Activated CD4-positive, alpha-beta T cell treated with anti-CD3 and anti-CD28 coated beads for 24 hours (primary cell): ENCODE data around the gene ANTXR2.
"Not testable (repeated sequence)": the region's sequence is repeated elsewhere in the genome, so short reads cannot be mapped to it uniquely, and the experiment has no call there.

Source experiments
- DNase-seq, 2 donors: peaks; one replicate each; pipeline ENCODE4 v3.0.0-alpha.2; 2020; ENCODE audit warnings: low read depth in 2 of 2

ANTXR2 gene

GRCh38 chr4:80024335-80024734 lies 48.7 kb downstream of the ANTXR2 start:
- DNase-seq = no peak

- no peak for DNase-seq
Observed at GRCh38 chr4:80022282-80022681, 50.7 kb downstream of the ANTXR2 start.

- no peak for DNase-seq
Observed at GRCh38 chr4:80017125-80017854, 55.7 kb downstream of the ANTXR2 start.

- no peak for DNase-seq
Observed at GRCh38 chr4:80016506-80016905, 56.5 kb downstream of the ANTXR2 start.

GRCh38 chr4:80015407-80016189 lies 57.4 kb downstream of the ANTXR2 start:
- DNase-seq = no peak

- DNase-seq = no peak
Observed at GRCh38 chr4:80014531-80014930, 58.5 kb downstream of the ANTXR2 start.

- no peak for DNase-seq
Observed at GRCh38 chr4:80012291-80012690, 60.7 kb downstream of the ANTXR2 start.

GRCh38 chr4:80011636-80012236 lies 61.3 kb downstream of the ANTXR2 start:
- no peak for DNase-seq

- no peak for DNase-seq
Observed at GRCh38 chr4:80010316-80010715, 62.7 kb downstream of the ANTXR2 start.

GRCh38 chr4:80009806-80010205 lies 63.2 kb downstream of the ANTXR2 start:
- DNase-seq = no peak

GRCh38 chr4:80008971-80009370 lies 64.1 kb downstream of the ANTXR2 start:
- DNase-seq = no peak

GRCh38 chr4:80008351-80008750 lies 64.7 kb downstream of the ANTXR2 start:
- DNase-seq = no peak

- DNase-seq = no peak
Observed at GRCh38 chr4:80007745-80008149, 65.3 kb downstream of the ANTXR2 start.

GRCh38 chr4:80006935-80007744 lies 65.9 kb downstream of the ANTXR2 start:
- no peak for DNase-seq

- DNase-seq = no peak
Observed at GRCh38 chr4:80005863-80006262, 67.2 kb downstream of the ANTXR2 start.

GRCh38 chr4:80004319-80004718 lies 68.7 kb downstream of the ANTXR2 start:
- DNase-seq = no peak

- not testable (repeated sequence) for DNase-seq
Observed at GRCh38 chr4:80002559-80002958, 70.5 kb downstream of the ANTXR2 start.

- not testable (repeated sequence) for DNase-seq
Observed at GRCh38 chr4:79999048-79999447, 74.0 kb downstream of the ANTXR2 start.

GRCh38 chr4:79998201-79998600 lies 74.8 kb downstream of the ANTXR2 start:
- DNase-seq = no peak

- no peak for DNase-seq
Observed at GRCh38 chr4:79996851-79997250, 76.2 kb downstream of the ANTXR2 start.

- DNase-seq = no peak
Observed at GRCh38 chr4:79993476-79993875, 79.6 kb downstream of the ANTXR2 start.

- no peak for DNase-seq
Observed at GRCh38 chr4:79991601-79992000, 81.4 kb downstream of the ANTXR2 start.
